HS-5 (cell line): ENCODE measurements around the gene GSTA5.
"Not testable (repeated sequence)": the region's sequence is repeated elsewhere in the genome, so short reads cannot be mapped to it uniquely, and the experiment has no call there.

Experiments used
- DNase-seq: peaks from one replicate; pipeline ENCODE4 v3.0.0-alpha.2; 2012; ENCODE audit warnings: low read depth

Gene GSTA5

DNA sequence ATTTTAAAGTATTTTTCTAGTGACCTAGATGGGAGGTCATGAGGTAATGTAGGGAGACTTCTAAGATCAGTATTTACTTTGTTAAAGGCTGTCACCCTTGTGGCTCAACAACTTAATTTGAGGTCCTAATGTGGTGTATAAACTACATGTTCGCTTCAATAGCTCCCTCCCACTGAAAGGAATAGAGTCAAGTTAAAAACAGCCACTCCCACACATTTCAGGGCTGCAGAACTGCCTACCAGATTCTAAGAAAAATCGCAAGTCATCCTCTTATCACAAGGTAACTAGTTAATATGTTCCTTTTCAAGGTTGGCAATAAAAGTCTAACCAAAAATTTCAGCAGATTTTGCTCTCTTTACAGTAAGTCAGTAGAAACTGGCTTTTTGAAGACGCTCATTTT is 52.1 kb downstream of the GSTA5 start:
- no peak for DNase-seq

DNA sequence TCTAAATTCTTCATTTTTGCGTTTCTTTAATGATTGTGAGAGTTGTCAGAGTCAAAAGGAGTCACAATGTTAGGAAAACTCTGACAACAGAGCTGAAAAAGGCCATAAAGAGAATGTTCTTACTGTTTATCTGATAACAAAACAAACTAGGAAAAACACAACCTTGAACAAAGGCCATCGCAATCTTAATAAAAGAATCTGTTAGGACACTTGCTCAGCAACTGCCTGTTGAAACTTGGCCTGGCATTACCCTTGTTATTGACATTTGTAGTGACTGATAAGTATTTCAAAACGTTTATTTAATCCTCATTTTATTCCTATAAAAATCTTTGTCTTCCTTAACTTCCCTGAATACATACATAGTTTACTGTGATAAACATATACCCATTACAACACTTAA is 52.7 kb downstream of the GSTA5 start:
- DNase-seq = no peak

DNA sequence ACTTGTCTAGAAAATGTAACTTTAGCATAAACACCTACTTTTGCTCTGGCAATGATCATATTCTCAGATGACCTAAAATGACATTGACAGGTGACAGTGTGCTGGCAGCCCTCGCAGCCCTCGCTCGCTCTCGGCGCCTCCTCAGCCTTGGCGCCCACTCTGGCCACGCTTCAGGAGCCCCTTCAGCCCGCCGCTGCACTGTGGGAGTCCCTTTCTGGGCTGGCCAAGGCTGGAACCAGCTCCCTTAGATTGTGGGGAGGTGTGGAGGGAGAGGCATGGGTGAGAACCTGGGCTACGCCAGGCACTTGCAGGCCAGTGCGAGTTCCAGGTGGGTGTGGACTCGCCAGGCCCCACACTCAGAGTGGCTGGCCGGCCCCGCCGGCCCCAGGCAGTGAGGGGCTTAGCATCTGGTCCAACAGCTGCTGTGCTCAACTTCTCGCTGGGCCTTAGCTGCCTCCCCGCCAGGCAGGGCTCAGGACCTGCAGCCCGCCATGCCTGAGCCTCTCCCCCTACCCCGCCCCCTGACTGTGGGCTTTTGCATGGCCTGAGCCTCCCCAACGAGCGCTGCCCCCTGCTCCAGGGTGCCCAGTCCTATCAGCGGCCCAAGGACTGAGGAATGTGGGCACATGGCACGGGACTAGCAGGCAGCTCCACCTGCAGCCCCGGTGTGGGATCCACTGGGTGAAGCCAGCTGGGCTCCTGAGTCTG is 54.2 kb downstream of the GSTA5 start:
- DNase-seq = no peak

DNA sequence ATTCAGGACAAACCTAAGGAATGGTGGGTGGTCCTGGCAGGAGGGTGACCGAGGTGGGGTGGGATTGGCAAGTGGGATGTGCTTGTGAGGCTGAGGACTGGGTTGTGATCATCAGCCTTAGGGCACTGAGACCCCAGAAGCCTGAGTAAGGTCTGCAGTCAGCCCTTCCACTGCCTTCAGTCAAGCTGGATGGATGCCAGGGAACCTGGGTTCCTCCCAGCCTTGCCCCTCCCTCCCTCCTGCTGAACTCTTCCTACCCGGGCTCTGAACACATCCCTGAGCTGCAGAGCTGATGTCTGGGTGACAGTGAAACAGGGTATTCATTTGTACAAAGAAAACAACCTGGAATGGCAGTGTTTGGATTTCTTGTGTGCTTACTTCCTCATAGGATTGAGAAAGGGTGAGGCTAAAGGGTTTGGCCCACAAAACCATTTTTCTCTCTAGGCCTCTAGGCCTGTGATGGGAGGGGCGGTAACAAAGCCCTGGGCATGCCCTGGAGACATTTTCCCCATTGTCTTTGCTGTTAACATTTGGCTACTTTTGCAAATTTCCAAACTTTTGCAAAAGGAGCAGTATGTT is 57.8 kb downstream of the GSTA5 start:
- not testable (repeated sequence) for DNase-seq

DNA sequence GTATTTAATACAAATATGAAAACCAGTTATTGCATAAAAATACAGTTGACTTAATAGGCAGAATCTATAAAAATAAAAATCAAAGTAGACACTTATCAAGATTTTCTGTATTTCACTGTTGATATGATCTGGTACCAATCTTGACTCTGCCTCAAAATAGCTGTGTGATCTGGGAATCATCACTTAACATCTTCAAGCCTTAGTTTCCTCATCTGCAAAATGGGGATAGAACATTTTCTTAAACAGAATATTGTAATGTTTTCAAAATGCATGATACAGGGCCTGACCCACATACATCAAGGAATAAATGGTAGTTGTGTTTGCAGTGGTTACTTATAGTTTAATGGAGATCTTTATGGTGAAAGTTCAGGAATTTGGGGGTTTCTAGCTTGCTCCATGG is 58.4 kb downstream of the GSTA5 start:
- DNase-seq = not testable (repeated sequence)
